ENCODE results near the gene TGFBRAP1.

DNA sequence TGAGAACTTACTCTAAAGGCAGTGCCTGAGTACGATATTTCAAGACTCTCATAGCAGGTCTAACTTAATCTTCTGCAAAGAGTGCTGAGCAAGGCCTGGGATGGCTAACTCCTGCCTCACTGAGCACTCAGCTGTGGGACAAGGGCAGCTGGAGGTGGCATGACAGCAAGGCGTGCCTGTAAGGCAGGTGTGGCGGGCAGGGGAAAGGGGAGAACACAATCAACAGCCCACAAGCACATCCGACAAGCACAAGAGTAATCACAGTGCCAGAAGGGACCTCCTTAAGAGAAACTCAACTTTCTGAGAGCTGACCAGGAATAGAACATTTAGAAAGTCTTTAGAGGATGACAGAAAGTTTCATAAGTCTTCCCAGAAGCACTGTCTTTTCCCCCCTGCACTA, 46.0 kb downstream of the TGFBRAP1 start:
- TF ChIP-seq GATA2 (IDR thresholded peaks at IDR 0.05; ENCODE audit: low read depth, low read length) (no peak), GATA3 (IDR thresholded peaks at IDR 0.05; ENCODE audit: low read depth, low read length) (no peak)
